Neural progenitor cell (in vitro differentiated cells): Measurements from ENCODE around the gene PDE6A. TPM values are rescaled to one million over a fixed set of nuclear protein-coding genes. Genes with fewer than 3 reads are reported as not detected.
"Not testable (repeated sequence)": the region's sequence is repeated elsewhere in the genome, so short reads cannot be mapped to it uniquely, and the experiment has no call there.

Experiments
- DNase-seq: peaks from one replicate; pipeline ENCODE4 v3.0.0-alpha.2; 2016; ENCODE audit warnings: low spot score
- H2AFZ ChIP-seq: fragments of 200-600 bp; sonication (generic); replicated peaks from 2 replicates; pipeline ENCODE4 v1.6.1; 2016; ENCODE audit warnings: antibody characterized with exemption
- H3F3A ChIP-seq: fragments of 200-600 bp; sonication (generic); 2 replicates; pipeline ENCODE4 v1.6.1; 2016; ENCODE audit warnings: antibody characterized with exemption, low read depth
- H3K27ac ChIP-seq: fragments of 200-600 bp; sonication (generic); 2 replicates; pipeline ENCODE4 v1.5.1; 2016; ENCODE audit warnings: mild to moderate bottlenecking
- H3K27me3 ChIP-seq: fragments of 200-600 bp; sonication (generic); 2 replicates; pipeline ENCODE4 v1.6.1; 2016; ENCODE audit warnings: mild to moderate bottlenecking, moderate library complexity
- H3K36me3 ChIP-seq: fragments of 200-600 bp; sonication (generic); 2 replicates; pipeline ENCODE4 v1.5.1; 2016
- H3K4me1 ChIP-seq: fragments of 200-600 bp; sonication (generic); 2 replicates; pipeline ENCODE4 v1.6.1; 2016; ENCODE audit warnings: mixed run types
- H3K4me2 ChIP-seq: fragments of 200-600 bp; sonication (generic); 2 replicates; pipeline ENCODE4 v1.6.1; 2016
- H3K4me3 ChIP-seq: fragments of 200-600 bp; sonication (generic); 2 replicates; pipeline ENCODE4 v1.5.1; 2016
- H3K79me2 ChIP-seq: fragments of 200-600 bp; sonication (generic); 2 replicates; pipeline ENCODE4 v1.6.1; 2016; ENCODE audit warnings: low read depth
- H3K9ac ChIP-seq: fragments of 200-600 bp; sonication (generic); 2 replicates; pipeline ENCODE4 v1.6.1; 2016
- H3K9me3 ChIP-seq: fragments of 200-600 bp; sonication (generic); 2 replicates; pipeline ENCODE4 v1.5.1; 2016; ENCODE audit warnings: low read depth
- H4K20me1 ChIP-seq: fragments of 200-600 bp; sonication (generic); 2 replicates; pipeline ENCODE4 v1.6.1; 2016; ENCODE audit warnings: low read depth
- H3K27ac Mint-ChIP-seq: 3 replicates; pipeline ENCODE4 v1.8.0; 2021; ENCODE audit warnings: mixed read lengths
- H3K27me3 Mint-ChIP-seq: 2 replicates; pipeline ENCODE4 v1.8.0; 2022; ENCODE audit warnings: low read depth, mild to moderate bottlenecking, inconsistent platforms, moderate library complexity, mixed read lengths; ENCODE audit not compliant: insufficient read depth
- H3K36me3 Mint-ChIP-seq: 3 replicates; pipeline ENCODE4 v1.8.0; 2021; ENCODE audit warnings: mixed read lengths
- H3K4me1 Mint-ChIP-seq: 3 replicates; pipeline ENCODE4 v1.8.0; 2021; ENCODE audit warnings: mixed read lengths
- H3K4me3 Mint-ChIP-seq: 3 replicates; pipeline ENCODE4 v1.8.0; 2021; ENCODE audit warnings: mild to moderate bottlenecking, moderate library complexity, mixed read lengths
- H3K9me3 Mint-ChIP-seq: 3 replicates; pipeline ENCODE4 v1.8.0; 2020; ENCODE audit warnings: mixed read lengths
- CTCF ChIP-seq: fragments of 200-600 bp; sonication (generic); IDR thresholded peaks from 2 replicates; pipeline ENCODE4 v1.5.1; 2017; ENCODE audit warnings: antibody characterized with exemption, mild to moderate bottlenecking
- EZH2 ChIP-seq: fragments of 200-600 bp; sonication (generic); IDR thresholded peaks from 2 replicates; pipeline ENCODE4 v1.6.1; 2017; ENCODE audit warnings: antibody characterized with exemption, mild to moderate bottlenecking, moderate library complexity
- EZH2phosphoT487 ChIP-seq: fragments of 200-600 bp; sonication (generic); IDR thresholded peaks from 2 replicates; pipeline ENCODE4 v1.6.1; 2017; ENCODE audit warnings: antibody characterized with exemption
- total RNA-seq: library from RNA; depleted of rRNA; stranded (reverse); fragments of >200 nt; gene quantifications from 2 replicates; pipeline ENCODE4 v1.2.3, GENCODE V29; 2015; ENCODE audit warnings: low replicate concordance

Gene PDE6A
- total RNA-seq, 1 donor from 2014 or later = not detected

GRCh38 chr5:149881874-149882273 is 62.7 kb downstream of the PDE6A start:
- no peak overlapping the region for H3K4me2 ChIP-seq
- H3K9me3 ChIP-seq = no peaks in the 10 kb centered on the region
- H3K27ac ChIP-seq = no peak overlapping the region
- H3K9ac ChIP-seq = no peak overlapping the region
- Mint-ChIP-seq H3K4me1 (no peaks in the 10 kb centered on the region), H3K4me3 (no peak overlapping the region), H3K27ac (no peak overlapping the region), H3K27me3 (peaks cover 2% of the 10 kb centered on the region), H3K9me3 (no peaks in the 10 kb centered on the region), H3K36me3 (no peaks in the 10 kb centered on the region)
- no peaks in the 10 kb centered on the region for H3K79me2 ChIP-seq
- no peak for DNase-seq
- no peaks in the 10 kb centered on the region for H3K36me3 ChIP-seq
- no peaks in the 10 kb centered on the region for H3K27me3 ChIP-seq
- H3K4me1 ChIP-seq = no peaks in the 10 kb centered on the region
- H2AFZ ChIP-seq = no peak overlapping the region
- no peaks in the 10 kb centered on the region for H4K20me1 ChIP-seq
- no peak overlapping the region for H3K4me3 ChIP-seq
- H3F3A ChIP-seq = no peaks in the 10 kb centered on the region
- TF ChIP-seq EZH2phosphoT487 = no peak

GRCh38 chr5:149881069-149881622 is 63.4 kb downstream of the PDE6A start:
- peaks cover 2% of the 10 kb centered on the region for H3K27me3 Mint-ChIP-seq
- H3K27ac ChIP-seq = no peak overlapping the region

GRCh38 chr5:149879593-149879992 is 65.0 kb downstream of the PDE6A start:
- H3K27me3 Mint-ChIP-seq, H3K4me3 ChIP-seq, H3K9me3 ChIP-seq, H3K79me2 ChIP-seq, H3K4me2 ChIP-seq, H3K36me3 Mint-ChIP-seq, H4K20me1 ChIP-seq, H3K27me3 ChIP-seq, H3K4me3 Mint-ChIP-seq, H3K27ac Mint-ChIP-seq, H3K27ac ChIP-seq, H3K4me1 ChIP-seq, H3F3A ChIP-seq, H3K36me3 ChIP-seq, H3K4me1 Mint-ChIP-seq, DNase-seq, H3K9ac ChIP-seq, H2AFZ ChIP-seq, H3K9me3 Mint-ChIP-seq: not testable (repeated sequence)

More at GRCh38 chr5:149881069-149881622, 63.4 kb downstream of the PDE6A start:
- H3K27ac Mint-ChIP-seq = no peak overlapping the region
- Histone ChIP-seq H3K9me3 (no peaks in the 10 kb centered on the region), H3K4me3 (no peak overlapping the region), H2AFZ (no peak overlapping the region), H3K4me1 (no peaks in the 10 kb centered on the region), H3K4me2 (no peak overlapping the region), H3K79me2 (no peaks in the 10 kb centered on the region), H3K36me3 (no peaks in the 10 kb centered on the region), H4K20me1 (no peaks in the 10 kb centered on the region), H3K27me3 (no peaks in the 10 kb centered on the region), H3K9ac (no peak overlapping the region), H3F3A (no peaks in the 10 kb centered on the region)
- no peak overlapping the region for H3K4me3 Mint-ChIP-seq
- H3K36me3 Mint-ChIP-seq = no peaks in the 10 kb centered on the region
- no peak for DNase-seq
- H3K9me3 Mint-ChIP-seq = no peaks in the 10 kb centered on the region
- no peak for TF ChIP-seq EZH2
- no peak for TF ChIP-seq EZH2phosphoT487
- no peak for TF ChIP-seq CTCF
- no peaks in the 10 kb centered on the region for H3K4me1 Mint-ChIP-seq

GRCh38 chr5:149878371-149878770 is 66.2 kb downstream of the PDE6A start:
- no peaks in the 10 kb centered on the region for H3K27me3 Mint-ChIP-seq
- TF ChIP-seq EZH2 = no peak
- TF ChIP-seq EZH2phosphoT487 = no peak
- TF ChIP-seq CTCF = no peak
- no peak overlapping the region for H3K9ac ChIP-seq

More at GRCh38 chr5:149878371-149878770, 66.2 kb downstream of the PDE6A start:
- Histone ChIP-seq H4K20me1 (no peaks in the 10 kb centered on the region), H3K27me3 (no peaks in the 10 kb centered on the region), H3K27ac (no peak overlapping the region), H2AFZ (no peak overlapping the region), H3K4me2 (no peak overlapping the region), H3F3A (no peaks in the 10 kb centered on the region), H3K79me2 (no peaks in the 10 kb centered on the region), H3K4me1 (no peaks in the 10 kb centered on the region), H3K36me3 (no peaks in the 10 kb centered on the region), H3K4me3 (no peak overlapping the region), H3K9me3 (no peaks in the 10 kb centered on the region)
- no peak overlapping the region for H3K27ac Mint-ChIP-seq
- H3K9me3 Mint-ChIP-seq = no peaks in the 10 kb centered on the region
- no peaks in the 10 kb centered on the region for H3K4me1 Mint-ChIP-seq
- no peaks in the 10 kb centered on the region for H3K36me3 Mint-ChIP-seq
- no peak overlapping the region for H3K4me3 Mint-ChIP-seq
- DNase-seq = no peak
